Right kidney (tissue), 1 donor: ENCODE results near the gene NEU1.
"Not testable (repeated sequence)": the region's sequence is repeated elsewhere in the genome, so short reads cannot be mapped to it uniquely, and the experiment has no call there.

Experiments
- DNase-seq: peaks from one replicate; pipeline ENCODE4 v3.0.0-alpha.2; 2016

The NEU1 gene

GRCh38 chr6:31874836-31875572, 12.4 kb upstream of the NEU1 start:
- no peak for DNase-seq

GRCh38 chr6:31874084-31874670, 11.6 kb upstream of the NEU1 start:
- no peak for DNase-seq

GRCh38 chr6:31871046-31871659, 8.5 kb upstream of the NEU1 start:
- DNase-seq: no peak

- no peak for DNase-seq
These were observed 7.8 kb upstream of the NEU1 start for GRCh38 chr6:31870385-31870921.

GRCh38 chr6:31869343-31869742, 6.7 kb upstream of the NEU1 start:
- DNase-seq: no peak

- not testable (repeated sequence) for DNase-seq
These were observed 6.0 kb upstream of the NEU1 start for GRCh38 chr6:31868658-31868971.

- no peak for DNase-seq
These were observed 2.8 kb upstream of the NEU1 start for GRCh38 chr6:31865205-31866118.

GRCh38 chr6:31864818-31865204, 2.2 kb upstream of the NEU1 start:
- DNase-seq: no peak

- DNase-seq: not testable (repeated sequence)
These were observed 1.5 kb upstream of the NEU1 start for GRCh38 chr6:31864123-31864562.

GRCh38 chr6:31861919-31862343, 690 bp downstream of the NEU1 start:
- DNase-seq: no peak

- no peak for DNase-seq
These were observed 1.5 kb downstream of the NEU1 start for GRCh38 chr6:31861150-31861549.

- no peak for DNase-seq
These were observed 2.3 kb downstream of the NEU1 start for GRCh38 chr6:31860349-31860748.

- DNase-seq: no peak
These were observed 2.7 kb downstream of the NEU1 start for GRCh38 chr6:31859923-31860322.

GRCh38 chr6:31858707-31859106, 3.9 kb downstream of the NEU1 start:
- no peak for DNase-seq

GRCh38 chr6:31857774-31858173, 4.8 kb downstream of the NEU1 start:
- not testable (repeated sequence) for DNase-seq

- DNase-seq: not testable (repeated sequence)
These were observed 10.5 kb downstream of the NEU1 start for GRCh38 chr6:31851980-31852718.

GRCh38 chr6:31851485-31851832, 11.2 kb downstream of the NEU1 start:
- no peak for DNase-seq

- DNase-seq: no peak
These were observed 11.7 kb downstream of the NEU1 start for GRCh38 chr6:31850765-31851484.

- DNase-seq: no peak
These were observed 15.2 kb downstream of the NEU1 start for GRCh38 chr6:31847276-31847978.

- no peak for DNase-seq
These were observed 18.1 kb downstream of the NEU1 start for GRCh38 chr6:31844507-31844906.

GRCh38 chr6:31842053-31842452, 20.6 kb downstream of the NEU1 start:
- DNase-seq: no peak
